ENCODE results near the gene NKAP. TPM values are rescaled to one million over a fixed set of nuclear protein-coding genes. Genes with fewer than 3 reads are reported as not detected.

Gene NKAP
- total and polyA plus RNA-seq, 9 of the 15 experiments (the other 6 are each of a cell fraction or from before 2014, with no cell fraction given) = 3.1 to 8.3 (median 7.0) TPM

DNA sequence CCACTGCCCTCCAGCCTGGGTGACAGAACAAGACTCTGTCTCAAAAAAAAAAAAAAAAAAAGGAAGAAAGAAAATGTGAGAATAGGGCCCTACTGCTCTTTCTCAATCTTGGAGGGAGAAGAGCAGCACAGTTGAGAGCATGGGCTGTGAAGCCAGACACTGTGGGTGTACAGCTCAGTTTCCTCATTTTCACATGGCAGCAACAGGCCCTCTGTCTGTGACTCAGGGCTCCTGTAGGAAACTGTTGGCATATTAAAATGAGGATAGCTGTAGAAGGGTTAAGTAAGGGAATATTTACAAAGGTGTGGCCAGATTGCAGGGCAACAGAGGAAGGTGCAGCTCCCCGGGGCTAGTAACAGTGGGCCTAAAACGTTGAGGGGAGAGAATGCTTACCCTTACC, 44.4 kb downstream of the NKAP start:
- no TSS peak for BruUV-seq (replicated peaks)
- in situ Hi-C loops (cut with MboI) = no loop called here
- H3K9me3 ChIP-seq (replicated peaks; ENCODE audit: control insufficient read depth, insufficient read depth, low read depth, low read length) = no peaks in the 10 kb centered on the region
- no peaks in the 10 kb centered on the region for H3K9me1 ChIP-seq (ENCODE audit: control insufficient read depth, insufficient read depth, low read length)
- H3K27me3 ChIP-seq (ENCODE audit: control insufficient read depth in 2 of 2, insufficient read depth in 2 of 2, low read length in 2 of 2) = no peaks in the 10 kb centered on the region
- H3K79me2 ChIP-seq (ENCODE audit: control insufficient read depth, insufficient read depth, low read length) = no peaks in the 10 kb centered on the region
- DNase-seq (ENCODE audit: extremely low read depth in 1 of 4, low spot score in 3 of 4) (no peak), ATAC-seq (no peak), FAIRE-seq (no peak)
- H3K9ac ChIP-seq (ENCODE audit: insufficient read depth in 1 of 2, low read depth in 2 of 2, low read length in 2 of 2) = no peak overlapping the region
- intact Hi-C loops (cut with micrococcal nuclease) = no loop called here
- no peak overlapping the region for H3K4me3 ChIP-seq
- ChIA-PET CTCF (ENCODE audit: low intra/inter-chr PET ratio) (no interaction called here), POLR2A (no interaction called here)
- no peak overlapping the region for H3K27ac ChIP-seq (ENCODE audit: extremely low read depth, low read depth, low read length)
- H4K20me1 ChIP-seq (replicated peaks; ENCODE audit: control insufficient read depth, insufficient read depth, low read length) = no peaks in the 10 kb centered on the region
- H3K4me2 ChIP-seq (ENCODE audit: insufficient read depth, low read length) = no peak overlapping the region
- 6% methylated on average over 2 of the region's 2 CpGs for WGBS (ENCODE audit: insufficient coverage, low coverage, missing lambda C conversion rate)
- H3K36me3 ChIP-seq (ENCODE audit: control insufficient read depth, insufficient read depth, low read length) = no peaks in the 10 kb centered on the region
- H3K4me1 ChIP-seq (replicated peaks in 1 of 2; ENCODE audit: control insufficient read depth in 2 of 2, insufficient read depth in 2 of 2, low read length in 2 of 2) = no peaks in the 10 kb centered on the region
- TF ChIP-seq CHCHD3 (CRISPR knock-in tag; IDR thresholded peaks at IDR 0.05) (no peak), EWSR1 (IDR thresholded peaks at IDR 0.05; ENCODE audit: borderline replicate concordance, low read depth, partially characterized antibody) (no peak), HDAC1 (IDR thresholded peaks at IDR 0.05) (no peak), HES1 (IDR thresholded peaks at IDR 0.05; ENCODE audit: low read depth) (no peak), SETDB1 (IDR thresholded peaks at IDR 0.05; ENCODE audit: low read length) (no peak), NUFIP1 (IDR thresholded peaks at IDR 0.05; ENCODE audit: partially characterized antibody) (no peak)
- TF ChIP-seq, protein P1, sequence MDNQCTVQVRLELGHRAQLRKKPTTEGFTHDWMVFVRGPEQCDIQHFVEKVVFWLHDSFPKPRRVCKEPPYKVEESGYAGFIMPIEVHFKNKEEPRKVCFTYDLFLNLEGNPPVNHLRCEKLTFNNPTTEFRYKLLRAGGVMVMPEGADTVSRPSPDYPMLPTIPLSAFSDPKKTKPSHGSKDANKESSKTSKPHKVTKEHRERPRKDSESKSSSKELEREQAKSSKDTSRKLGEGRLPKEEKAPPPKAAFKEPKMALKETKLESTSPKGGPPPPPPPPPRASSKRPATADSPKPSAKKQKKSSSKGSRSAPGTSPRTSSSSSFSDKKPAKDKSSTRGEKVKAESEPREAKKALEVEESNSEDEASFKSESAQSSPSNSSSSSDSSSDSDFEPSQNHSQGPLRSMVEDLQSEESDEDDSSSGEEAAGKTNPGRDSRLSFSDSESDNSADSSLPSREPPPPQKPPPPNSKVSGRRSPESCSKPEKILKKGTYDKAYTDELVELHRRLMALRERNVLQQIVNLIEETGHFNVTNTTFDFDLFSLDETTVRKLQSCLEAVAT (IDR thresholded peaks at IDR 0.05) = no peak
- TF ChIP-seq, protein P2, sequence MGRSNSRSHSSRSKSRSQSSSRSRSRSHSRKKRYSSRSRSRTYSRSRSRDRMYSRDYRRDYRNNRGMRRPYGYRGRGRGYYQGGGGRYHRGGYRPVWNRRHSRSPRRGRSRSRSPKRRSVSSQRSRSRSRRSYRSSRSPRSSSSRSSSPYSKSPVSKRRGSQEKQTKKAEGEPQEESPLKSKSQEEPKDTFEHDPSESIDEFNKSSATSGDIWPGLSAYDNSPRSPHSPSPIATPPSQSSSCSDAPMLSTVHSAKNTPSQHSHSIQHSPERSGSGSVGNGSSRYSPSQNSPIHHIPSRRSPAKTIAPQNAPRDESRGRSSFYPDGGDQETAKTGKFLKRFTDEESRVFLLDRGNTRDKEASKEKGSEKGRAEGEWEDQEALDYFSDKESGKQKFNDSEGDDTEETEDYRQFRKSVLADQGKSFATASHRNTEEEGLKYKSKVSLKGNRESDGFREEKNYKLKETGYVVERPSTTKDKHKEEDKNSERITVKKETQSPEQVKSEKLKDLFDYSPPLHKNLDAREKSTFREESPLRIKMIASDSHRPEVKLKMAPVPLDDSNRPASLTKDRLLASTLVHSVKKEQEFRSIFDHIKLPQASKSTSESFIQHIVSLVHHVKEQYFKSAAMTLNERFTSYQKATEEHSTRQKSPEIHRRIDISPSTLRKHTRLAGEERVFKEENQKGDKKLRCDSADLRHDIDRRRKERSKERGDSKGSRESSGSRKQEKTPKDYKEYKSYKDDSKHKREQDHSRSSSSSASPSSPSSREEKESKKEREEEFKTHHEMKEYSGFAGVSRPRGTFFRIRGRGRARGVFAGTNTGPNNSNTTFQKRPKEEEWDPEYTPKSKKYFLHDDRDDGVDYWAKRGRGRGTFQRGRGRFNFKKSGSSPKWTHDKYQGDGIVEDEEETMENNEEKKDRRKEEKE (IDR thresholded peaks at IDR 0.05; ENCODE audit: borderline replicate concordance in 1 of 2, control insufficient read depth in 1 of 2, low read depth in 2 of 2, low read length in 1 of 2) = no peak
- no peak overlapping the region for H2AFZ ChIP-seq (ENCODE audit: low read depth, low read length)
